Measurements from ENCODE around the gene CAMK1D.

GRCh38 chr10:12351447-12351846 lies 2.1 kb downstream of the CAMK1D start:
- TF ChIP-seq, protein P1, sequence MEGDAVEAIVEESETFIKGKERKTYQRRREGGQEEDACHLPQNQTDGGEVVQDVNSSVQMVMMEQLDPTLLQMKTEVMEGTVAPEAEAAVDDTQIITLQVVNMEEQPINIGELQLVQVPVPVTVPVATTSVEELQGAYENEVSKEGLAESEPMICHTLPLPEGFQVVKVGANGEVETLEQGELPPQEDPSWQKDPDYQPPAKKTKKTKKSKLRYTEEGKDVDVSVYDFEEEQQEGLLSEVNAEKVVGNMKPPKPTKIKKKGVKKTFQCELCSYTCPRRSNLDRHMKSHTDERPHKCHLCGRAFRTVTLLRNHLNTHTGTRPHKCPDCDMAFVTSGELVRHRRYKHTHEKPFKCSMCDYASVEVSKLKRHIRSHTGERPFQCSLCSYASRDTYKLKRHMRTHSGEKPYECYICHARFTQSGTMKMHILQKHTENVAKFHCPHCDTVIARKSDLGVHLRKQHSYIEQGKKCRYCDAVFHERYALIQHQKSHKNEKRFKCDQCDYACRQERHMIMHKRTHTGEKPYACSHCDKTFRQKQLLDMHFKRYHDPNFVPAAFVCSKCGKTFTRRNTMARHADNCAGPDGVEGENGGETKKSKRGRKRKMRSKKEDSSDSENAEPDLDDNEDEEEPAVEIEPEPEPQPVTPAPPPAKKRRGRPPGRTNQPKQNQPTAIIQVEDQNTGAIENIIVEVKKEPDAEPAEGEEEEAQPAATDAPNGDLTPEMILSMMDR (conservative IDR thresholded peaks at IDR 0.05 in 1 of 2, IDR thresholded peaks at IDR 0.05 in 1 of 2; ENCODE audit: extremely low read depth in 1 of 2, insufficient read depth in 1 of 2, low read depth in 1 of 2, low read length in 2 of 2), result no peak
- TF ChIP-seq EZH2 (IDR thresholded peaks at IDR 0.05; ENCODE audit: borderline replicate concordance, low read length), result no peak
